LNCAP (cell line): Measurements from ENCODE around the gene CBFA2T3.

Experiments
- TF ChIP-seq, protein P1 (sequence below): fragments of 450-650 bp; IDR thresholded peaks from 2 replicates; pipeline ENCODE4 v1.5.1; 2017; ENCODE audit warnings: mild to moderate bottlenecking

CBFA2T3 gene

DNA sequence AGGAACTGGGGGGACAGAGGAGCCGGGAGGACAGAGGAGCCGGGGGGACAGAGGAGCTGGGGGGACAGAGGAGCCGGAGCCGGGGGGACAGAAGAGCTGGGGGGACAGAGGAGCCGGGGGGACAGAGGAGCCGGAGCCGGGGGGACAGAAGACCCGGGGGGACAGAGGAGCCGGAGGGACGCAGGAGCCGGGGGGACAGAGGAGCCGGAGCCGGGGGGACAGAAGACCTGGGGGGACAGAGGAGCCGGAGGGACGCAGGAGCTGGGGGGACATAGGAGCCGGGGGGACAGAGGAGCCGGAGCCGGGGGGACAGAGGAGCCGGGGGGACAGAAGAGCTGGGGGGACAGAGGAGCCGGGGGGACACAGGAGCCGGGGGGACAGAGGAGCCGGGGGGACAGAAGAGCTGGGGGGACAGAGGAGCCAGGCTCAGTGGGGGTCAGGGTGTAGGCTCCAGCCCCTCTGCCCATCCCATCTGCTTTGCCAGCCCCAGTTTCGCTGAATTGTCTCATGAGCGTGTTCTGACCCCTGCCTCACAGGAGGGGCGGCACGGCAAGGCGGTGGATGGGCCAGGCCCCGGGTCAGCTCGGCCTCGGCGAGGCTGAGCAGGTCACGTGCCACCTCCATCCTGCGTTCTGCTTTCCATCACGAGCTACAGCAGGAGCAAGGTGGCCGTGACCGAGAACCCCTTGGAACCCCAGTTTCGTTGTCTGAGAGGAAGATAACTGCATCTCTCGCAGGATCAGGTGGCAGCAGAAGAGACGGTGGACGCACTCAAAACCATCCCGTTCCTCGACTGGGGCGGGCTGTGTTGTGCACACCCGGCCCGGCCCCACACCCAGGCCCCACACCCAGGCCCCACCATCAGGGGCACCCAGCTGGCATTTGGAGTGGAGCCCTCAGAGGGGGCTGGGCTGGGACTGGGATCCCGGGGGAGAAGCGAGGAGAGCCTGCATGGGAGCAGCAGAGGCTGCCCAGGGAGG is 26.1 kb upstream of the CBFA2T3 start:
- TF ChIP-seq, protein P1, sequence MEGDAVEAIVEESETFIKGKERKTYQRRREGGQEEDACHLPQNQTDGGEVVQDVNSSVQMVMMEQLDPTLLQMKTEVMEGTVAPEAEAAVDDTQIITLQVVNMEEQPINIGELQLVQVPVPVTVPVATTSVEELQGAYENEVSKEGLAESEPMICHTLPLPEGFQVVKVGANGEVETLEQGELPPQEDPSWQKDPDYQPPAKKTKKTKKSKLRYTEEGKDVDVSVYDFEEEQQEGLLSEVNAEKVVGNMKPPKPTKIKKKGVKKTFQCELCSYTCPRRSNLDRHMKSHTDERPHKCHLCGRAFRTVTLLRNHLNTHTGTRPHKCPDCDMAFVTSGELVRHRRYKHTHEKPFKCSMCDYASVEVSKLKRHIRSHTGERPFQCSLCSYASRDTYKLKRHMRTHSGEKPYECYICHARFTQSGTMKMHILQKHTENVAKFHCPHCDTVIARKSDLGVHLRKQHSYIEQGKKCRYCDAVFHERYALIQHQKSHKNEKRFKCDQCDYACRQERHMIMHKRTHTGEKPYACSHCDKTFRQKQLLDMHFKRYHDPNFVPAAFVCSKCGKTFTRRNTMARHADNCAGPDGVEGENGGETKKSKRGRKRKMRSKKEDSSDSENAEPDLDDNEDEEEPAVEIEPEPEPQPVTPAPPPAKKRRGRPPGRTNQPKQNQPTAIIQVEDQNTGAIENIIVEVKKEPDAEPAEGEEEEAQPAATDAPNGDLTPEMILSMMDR = no peak

DNA sequence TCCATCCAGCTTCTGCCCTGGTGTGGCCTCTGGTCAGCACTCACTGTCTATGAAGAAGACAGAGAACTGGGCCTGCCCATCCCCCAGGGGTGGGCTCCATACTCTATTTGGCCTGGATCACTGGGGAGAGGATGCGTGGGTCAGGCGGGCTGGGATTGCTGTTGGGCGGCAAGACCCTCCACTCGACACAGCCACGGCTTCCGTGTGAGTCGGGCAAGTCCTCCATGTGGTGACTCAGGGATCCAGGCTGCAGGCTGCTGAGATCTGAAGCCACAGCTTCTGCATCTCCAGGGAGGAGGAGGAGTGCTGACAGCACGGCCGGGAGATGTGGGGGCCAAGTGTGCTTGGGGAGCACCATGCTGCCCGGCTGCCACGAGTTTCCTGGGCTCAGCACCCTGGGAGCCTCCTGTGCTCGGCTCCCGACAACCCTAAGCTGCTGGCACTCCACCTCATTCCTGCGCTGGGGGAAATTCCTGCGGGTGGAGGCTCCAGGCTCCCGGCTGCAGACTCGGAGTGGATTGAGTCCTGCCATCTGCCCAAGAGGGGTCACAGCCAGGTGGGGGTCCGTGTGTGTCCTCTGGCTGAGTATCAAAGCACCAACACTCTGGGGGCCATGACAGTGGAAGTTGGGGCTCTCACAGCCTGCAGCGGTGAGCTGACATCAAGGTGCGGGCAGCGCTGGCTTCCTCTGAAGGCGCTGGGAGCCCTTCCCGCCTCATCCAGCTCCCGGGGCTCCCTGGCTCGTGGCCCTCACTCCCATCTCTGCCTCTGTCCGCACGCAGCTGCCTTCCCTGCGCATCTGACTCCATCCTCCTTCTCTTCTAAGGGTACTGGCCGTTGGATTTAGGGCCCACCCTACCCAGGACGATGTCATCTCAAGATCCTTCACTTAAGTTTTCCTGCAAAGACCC is 24.4 kb upstream of the CBFA2T3 start:
- TF ChIP-seq, protein P1 = no peak

DNA sequence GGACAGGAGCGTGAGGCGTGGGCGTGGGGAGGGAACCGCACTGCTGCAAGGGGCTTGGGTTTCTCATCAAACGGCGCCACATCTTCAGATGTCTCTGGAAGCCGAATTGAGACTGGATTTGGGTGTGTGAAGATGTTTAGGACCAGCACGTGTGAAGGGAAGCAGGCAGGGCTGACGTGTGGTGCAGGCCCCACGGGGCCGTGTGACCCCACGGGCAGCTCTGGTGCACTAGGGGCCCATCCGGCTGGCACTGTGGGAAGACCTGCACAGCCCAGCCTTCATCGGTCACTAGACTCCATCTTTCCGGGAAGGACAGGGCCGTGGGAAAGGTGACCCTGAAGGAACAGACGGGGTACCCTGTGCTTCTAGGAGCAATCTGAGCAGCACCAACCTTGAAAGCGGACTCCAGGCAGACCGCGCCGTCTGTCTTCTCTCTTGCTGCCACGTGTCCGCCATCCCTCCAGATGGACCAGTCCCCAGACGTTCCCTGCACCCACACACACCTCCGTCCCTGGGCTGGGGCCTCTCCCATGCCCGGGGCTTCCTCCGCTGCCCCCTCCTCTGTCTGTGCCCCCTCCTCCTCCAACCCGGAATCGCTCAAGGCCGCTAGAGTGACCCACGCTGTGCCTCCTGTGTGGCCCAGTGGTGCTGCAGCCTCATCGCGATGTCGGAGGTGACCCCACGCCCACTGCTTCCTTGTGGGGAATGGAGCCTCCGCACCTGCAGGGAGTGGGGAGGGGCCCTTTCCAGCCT is 23.4 kb upstream of the CBFA2T3 start:
- TF ChIP-seq, protein P1 = no peak

DNA sequence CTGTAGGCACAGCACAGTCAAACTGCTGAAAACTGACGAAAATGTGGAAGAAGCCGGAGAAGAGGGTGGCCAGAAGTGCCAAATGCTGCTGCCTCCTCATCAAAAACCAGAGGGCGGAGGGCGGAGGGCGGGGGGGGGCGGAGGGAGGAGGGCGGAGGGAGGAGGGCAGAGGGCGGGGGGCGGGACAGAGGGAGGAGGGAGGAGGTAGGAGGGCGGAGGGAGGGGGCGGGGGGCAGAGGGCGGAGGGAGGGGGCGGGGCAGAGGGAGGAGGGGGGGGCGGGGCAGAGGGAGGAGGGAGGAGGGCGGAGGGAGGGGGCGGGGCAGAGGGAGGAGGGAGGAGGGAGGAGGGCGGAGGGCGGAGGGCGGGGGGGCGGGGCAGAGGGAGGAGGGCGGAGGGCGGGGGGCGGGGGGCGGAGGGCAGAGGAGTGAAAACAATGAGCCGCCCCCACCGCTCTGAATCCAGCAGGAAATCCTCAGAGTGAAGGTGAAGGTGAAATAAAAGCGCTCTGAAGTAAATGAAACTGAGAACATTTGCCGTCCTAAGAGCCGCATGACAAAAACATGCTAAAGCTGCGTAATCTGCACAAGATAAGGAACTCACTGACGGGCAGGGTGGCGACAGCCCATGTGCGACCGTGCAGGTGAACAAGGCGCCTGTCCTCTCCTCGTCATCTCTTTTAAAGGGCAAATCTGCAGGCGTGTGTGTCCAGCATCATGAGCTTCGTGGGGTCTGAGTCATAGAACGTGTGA is 22.6 kb upstream of the CBFA2T3 start:
- TF ChIP-seq, protein P1 = no peak

DNA sequence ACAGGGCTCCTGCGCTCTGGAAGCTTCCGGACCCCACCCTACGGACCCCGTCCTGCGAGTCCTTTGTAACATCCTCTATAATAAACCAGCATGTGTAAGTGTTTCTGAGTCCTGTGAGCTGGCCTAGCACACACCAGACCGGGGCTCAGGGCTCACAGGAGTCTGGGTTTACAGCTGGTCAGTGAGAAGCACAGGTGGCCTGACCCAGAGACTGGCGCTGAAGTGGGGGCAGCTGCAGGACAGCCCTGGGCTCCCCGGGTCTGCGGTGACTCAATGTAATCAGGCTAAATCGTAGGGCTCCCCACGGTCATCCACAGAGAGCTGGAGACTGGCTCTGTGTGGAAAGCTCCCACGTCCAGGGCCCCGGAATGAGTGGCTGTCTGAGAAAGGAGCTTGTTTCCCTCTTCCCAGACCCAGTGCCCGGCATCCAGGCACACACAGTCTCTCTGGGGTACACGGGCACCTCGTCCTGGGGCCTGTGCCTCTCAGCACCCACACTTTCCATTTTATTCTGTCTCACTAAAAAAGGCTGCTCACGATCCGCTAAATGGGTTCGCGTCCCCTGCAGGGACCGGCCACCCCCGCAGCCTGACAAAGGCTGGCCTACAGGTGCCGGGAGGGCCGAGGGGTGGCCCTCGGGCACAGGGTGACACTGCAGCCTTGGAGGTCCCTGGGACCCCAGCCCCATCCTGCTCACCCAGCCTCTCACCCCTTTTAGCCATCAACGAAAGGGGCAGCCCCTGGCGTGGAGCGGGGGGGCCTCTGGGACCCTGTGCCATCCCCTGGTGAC is 18.9 kb upstream of the CBFA2T3 start:
- TF ChIP-seq, protein P1 = no peak

DNA sequence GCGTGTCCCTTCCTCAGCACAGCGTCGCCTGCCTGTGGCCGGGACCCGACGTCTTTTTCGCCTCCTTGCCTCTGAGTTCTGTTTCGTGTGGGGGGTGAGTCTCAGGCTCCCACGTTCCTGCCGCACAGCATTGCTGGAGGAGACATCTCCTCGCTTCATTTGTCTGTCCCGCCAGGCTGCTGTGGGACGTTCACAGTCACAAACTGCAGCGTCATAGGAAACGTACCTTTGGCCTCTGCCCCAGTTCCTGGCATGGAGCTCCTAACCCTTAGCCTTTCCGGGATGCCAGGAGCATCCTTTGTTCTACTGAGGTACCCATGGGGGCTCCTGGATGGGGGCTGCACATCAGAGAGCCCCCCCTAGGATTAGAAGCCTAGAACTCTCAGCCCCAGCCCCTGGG is 18.2 kb upstream of the CBFA2T3 start:
- TF ChIP-seq, protein P1 = no peak
